Transverse colon (tissue), 3 donors: ENCODE results near the gene CPNE7.

ENCODE experiments used
- POLR2A ChIP-seq: fragments of 450-650 bp; IDR thresholded peaks from one replicate; pipeline ENCODE4 v1.6.1; 2016; ENCODE audit warnings: antibody characterized with exemption, mild to moderate bottlenecking, moderate library complexity
- TF ChIP-seq, protein P1 (sequence below), 5 experiments: fragments of 200-600 bp in 3 of 5; fragments of 450-650 bp in 2 of 5; sonication (generic) in 3 of 5; IDR thresholded peaks; 1 replicate in 2 of 5; 2 replicates in 3 of 5; pipeline ENCODE4 v1.5.1; 2016 to 2017; ENCODE audit warnings: antibody characterized with exemption in 5 of 5, inconsistent platforms in 3 of 5, mild to moderate bottlenecking in 2 of 5, moderate library complexity in 1 of 5

DNA sequence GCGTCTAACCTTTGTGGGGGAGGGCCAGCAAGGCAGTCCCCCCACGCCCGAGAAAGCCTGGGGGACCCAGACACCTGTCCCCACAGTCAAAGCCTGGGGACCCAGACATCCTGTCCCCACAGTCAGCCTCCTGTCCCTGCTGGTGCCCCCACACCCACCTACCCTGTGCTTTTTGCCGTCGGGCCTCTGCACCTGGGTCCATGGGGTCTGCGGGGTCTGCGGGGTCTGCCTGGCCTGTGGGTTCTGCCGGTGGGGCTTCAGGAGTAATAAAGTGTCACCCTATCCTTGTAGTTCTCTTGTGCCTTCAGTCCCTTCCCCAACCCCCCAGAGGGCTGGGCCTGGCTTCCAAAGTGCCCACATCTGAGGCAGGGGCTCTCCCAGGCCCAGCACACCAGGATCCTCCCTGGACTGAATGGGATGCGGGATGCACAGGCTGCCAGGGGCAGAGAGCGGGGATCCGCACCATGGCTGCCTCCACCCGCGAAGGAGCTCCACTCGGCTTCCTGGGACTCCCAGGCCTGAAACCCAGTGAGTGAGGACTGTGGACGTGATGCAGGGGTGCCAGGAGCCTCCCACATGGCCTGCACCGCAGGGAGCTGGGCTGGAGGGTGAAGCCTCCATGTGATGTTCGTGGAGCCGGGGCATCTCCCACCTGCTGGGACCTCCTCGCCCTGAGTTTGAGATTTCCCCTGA is 21.5 kb downstream of the CPNE7 start:
- no peak for TF ChIP-seq POLR2A
- TF ChIP-seq, protein P1, sequence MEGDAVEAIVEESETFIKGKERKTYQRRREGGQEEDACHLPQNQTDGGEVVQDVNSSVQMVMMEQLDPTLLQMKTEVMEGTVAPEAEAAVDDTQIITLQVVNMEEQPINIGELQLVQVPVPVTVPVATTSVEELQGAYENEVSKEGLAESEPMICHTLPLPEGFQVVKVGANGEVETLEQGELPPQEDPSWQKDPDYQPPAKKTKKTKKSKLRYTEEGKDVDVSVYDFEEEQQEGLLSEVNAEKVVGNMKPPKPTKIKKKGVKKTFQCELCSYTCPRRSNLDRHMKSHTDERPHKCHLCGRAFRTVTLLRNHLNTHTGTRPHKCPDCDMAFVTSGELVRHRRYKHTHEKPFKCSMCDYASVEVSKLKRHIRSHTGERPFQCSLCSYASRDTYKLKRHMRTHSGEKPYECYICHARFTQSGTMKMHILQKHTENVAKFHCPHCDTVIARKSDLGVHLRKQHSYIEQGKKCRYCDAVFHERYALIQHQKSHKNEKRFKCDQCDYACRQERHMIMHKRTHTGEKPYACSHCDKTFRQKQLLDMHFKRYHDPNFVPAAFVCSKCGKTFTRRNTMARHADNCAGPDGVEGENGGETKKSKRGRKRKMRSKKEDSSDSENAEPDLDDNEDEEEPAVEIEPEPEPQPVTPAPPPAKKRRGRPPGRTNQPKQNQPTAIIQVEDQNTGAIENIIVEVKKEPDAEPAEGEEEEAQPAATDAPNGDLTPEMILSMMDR (IDR thresholded peaks at IDR 0.05), result no peak
